GM21360 (cell line): ENCODE data around the gene CDH23.

ENCODE experiments used
- ATAC-seq: cut with Tn5 transposase; IDR thresholded peaks from one replicate; pipeline ENCODE4 v1.9.1; 2021; ENCODE audit warnings: mild to moderate bottlenecking, moderate library complexity; ENCODE audit not compliant: unreplicated experiment

The CDH23 gene

DNA sequence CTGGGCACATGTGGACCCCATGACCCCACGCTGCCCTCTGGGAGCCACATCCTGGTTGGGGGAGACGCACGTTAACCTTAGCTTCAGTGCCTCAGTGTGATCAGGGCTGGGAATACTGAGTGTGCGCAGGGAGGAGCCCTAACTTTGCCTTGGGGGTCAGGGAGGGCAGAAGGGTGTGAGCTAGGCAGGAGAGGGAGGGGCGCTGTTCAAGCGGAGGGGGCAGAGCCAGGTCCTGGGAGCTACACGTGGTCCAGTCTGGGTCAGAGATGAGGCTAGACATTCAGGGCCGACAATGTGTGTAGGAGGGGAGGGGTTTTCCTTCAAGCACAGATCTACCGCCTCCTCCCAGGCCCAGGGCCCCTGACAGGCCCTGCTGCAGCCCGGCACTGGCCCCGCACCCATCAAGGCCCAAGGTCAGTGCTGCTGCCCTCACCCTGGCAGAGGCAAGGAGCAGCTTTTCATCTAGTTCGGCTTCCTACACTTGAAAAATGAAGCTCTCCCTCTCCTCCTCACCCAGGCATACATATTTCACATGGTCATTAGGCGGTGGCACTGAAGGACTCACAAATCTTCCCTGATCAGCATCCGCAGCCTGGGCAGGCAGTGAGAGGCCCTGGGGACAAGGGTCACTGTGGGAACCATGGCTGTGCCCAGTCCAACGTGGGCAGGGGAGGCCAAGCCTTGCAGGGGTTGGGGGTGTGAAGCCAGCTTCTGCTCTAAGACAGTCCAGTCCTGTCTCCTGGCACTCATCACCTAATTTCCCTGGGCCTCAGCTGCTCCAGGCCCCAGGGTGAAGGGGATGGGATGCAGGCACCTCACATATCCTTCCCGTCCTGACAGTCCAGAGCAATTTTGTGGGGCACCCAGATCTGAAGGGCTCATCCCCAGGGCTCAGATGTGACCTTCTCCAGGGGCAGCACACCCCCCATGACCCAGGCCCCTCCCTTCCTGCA is 275.6 kb downstream of the CDH23 start:
- no peak for ATAC-seq

DNA sequence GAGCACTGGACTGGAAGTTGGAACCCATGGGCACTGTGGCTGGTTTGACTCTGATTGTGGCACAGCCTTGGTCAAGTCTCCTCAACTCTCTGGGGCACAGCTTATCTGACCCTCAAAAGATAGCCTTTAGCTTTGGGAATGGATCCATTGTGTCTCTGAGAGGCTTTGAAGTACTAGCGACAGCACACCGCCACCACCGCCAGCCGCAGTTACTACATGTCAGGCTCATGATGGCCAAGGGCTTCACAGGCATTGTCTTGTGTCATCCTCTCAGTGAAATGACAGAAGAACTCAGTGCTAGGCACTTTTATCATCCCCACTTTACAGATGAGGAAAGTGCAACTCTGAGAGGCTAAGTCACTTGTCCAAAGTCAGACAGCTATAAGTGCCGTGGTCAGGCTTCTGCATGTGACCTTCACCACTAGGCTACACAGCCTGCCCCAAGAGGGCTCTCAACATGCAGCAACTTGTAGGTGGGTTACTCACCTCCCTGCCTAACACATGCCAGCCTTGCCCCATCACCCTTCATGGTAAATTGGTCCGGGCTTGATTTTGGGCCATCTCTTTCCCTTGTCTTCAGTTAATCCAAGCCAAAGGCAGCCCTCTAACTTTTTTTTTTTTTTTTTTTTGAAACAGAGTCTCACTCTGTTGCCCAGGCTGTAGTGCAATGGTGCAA is 278.7 kb downstream of the CDH23 start:
- ATAC-seq: no peak

DNA sequence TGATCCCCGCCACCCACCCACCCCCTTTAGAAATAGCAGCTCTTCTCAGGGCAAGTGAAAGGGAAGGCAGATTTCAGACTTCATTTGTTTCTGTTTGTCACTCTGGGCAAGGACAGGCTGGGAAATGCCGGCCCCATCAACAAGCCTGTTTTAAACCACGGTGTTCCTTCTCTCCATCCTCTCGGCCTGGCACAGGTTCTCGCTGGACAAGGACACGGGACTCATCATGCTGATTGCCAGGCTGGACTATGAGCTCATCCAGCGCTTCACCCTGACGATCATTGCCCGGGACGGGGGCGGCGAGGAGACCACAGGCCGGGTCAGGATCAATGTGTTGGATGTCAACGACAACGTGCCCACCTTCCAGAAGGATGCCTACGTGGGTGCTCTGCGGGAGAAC is 280.5 kb downstream of the CDH23 start:
- no peak for ATAC-seq

DNA sequence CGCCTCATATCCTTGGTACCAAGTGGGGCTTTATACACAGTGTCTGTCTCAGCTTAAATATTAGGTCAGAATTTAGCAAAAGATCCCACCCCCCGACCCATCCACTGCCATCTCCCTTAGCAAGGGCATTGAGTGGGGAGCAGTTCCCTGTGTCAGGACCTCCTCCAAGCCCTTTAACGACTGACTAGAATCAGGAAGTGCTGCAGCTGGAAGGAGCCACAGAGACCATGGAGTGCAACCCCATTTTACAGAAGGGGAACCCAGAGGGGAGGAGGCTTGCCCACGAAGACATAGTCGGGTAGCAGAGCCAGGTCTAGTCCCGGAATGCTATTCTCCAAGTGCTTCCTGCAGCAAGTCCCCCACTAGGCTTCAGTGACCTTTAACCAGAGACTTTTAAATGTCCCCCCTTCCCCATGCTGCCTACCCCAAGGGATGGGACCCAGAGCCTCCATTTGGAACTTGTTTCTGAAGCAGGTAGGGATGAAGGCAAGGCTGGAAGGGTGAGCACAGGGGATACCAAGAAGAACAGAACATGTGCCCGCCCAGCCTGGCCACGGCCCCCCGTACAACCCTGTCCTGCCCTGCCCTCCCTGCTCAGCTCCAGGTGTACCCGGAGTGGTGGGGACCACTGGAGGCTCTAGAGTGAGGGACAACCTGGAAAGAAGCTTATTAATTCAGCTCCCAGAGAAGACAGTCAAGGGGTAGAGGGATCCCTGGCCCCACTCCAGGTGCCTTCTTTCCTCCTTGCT is 281.5 kb downstream of the CDH23 start:
- ATAC-seq: no peak

DNA sequence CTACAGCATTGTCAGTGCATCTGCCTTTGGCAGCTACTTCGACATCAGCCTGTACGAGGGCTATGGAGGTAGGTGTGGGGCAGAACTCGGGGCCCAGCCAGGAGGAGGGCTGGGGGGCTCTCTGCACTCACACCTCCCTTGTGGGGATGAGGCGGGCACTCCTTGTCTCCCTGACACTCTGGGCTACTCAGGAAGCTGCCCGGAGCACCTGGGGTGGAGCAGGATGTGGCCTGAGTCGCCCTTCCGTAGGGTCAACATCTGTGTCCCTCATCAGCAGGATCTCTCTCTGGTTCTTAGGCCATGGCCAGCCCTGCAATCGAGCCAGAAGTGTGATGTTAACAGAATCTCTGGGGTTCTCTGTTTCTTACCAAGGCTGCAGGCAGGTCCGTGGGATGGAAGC is 282.7 kb downstream of the CDH23 start:
- ATAC-seq: no peak

DNA sequence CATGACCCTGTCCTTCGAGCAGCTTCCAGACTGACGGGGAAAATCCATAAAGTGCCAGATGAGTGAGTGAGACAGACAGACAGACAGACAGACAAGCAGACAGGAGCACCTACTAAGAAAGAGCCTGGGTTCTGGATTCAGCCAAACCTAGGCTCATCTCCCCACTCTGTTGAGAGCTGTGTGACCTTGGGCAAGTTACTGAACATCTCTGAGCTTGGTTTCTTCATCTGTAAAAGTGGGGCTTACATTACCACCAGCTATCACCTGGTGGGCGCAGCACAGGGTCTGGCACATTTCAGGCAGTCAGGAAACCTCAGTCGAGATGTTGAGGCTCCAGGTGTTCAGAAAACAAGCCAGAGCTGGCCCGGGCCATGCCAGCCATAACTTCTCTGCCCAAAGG is 285.3 kb downstream of the CDH23 start:
- ATAC-seq: no peak

DNA sequence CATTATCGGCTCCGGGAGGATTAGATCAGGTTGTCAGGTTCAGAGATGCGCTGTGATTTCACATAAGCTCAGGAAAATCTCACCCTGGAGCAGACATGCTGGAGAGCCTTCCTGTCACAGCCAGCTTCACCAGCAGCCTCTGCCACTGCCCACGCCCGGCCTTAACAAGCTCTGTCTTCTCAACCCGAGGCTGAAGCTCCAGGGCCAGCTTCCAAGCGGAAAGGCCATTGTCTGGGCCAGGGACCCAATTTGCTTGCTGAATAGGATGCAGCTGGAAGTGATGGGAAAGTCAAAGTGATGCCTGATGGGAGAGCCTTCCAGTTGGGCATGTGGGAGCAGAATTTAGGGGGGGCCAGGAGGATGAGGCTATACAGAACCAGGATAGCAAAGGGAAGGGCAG is 286.6 kb downstream of the CDH23 start:
- no peak for ATAC-seq

DNA sequence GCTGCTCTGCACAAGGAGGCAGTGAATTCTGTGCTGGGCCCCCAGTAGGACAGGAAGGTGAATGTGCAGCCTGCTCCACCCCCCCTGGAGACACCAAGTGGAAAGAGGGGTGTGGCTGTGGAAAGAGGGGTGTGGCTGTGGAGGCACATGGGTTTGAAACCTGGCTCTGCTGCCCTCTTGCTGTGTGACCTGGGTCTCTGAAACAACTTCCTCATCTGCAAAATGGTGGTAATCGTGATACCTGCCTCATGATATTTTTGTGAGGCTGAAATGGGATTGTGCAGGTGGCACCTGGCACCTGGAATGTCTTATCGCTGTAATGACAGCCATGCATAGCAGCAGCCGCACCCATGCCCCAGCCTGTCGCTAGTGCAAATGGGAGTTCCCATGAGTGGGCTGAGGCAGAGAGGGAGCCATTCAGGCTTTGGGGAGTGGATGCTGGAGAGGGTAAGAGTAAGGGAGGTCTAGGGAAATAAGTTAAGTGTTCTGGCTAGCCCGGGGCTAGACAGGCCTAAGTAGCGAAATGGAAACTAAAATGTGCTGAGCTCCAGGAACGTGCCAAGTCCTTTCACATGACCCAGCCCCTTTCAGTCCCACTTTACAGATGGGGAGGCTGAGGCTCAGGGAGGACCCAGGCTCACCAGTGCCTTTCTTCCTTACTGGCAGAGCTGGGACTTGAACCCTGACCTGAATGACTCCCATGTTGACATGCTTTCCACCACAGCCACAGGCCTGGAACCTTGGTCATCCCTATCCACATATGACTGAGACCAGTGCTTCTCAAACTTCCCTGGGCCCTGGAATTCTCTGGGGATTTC is 287.8 kb downstream of the CDH23 start:
- no peak for ATAC-seq

DNA sequence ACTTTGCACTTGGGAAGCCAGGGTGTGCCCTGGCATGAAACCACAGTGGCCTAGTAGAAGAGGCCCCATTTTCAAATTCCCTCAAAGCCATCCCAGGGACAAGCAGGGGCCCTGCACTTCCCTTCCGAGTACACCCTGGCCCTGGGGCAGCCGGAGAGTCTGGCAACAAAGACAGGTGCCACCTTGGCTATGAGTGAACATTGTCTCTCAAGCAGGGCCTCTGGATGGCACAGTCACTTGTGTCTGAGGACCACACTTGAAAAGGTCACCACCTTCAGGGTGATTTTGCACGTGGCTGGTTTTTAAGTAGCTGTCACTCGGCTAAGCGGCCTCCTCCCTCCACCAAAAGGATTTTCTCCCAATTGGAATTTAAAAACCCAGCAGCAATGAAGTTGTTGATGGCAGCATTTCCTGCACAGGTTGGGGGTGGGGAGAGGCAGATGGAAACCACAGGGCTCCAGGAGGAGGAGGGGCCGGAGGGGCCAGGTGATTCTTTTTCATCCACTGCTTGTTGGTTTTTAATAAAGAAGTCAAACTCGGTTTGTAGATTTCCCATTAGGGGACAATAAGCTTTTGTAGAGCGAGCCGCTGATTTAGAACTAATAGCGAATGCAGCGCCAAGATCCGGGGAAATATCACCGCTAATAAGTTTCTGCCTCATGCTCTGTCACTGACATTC is 289.0 kb downstream of the CDH23 start:
- no peak for ATAC-seq

DNA sequence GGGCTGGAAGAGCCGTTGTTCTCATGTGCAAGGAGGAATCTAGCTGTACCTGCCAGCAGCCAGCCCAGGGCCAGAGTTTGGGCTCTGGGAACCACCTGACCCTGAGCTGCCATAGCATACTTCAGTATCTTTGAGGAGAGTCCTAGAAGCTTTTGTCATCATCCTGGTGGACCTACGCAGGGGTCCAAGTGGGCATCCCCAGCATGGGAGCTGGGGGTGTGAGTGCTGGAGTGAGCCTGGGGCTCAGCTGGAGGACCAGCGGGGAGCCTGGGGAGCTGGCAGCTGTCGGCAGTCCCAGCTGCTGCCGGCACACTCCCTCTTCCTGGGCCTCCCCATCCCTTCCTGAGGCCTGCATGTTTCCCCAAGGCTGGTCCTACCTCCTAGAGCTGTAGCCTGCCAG is 290.4 kb downstream of the CDH23 start:
- ATAC-seq: no peak

DNA sequence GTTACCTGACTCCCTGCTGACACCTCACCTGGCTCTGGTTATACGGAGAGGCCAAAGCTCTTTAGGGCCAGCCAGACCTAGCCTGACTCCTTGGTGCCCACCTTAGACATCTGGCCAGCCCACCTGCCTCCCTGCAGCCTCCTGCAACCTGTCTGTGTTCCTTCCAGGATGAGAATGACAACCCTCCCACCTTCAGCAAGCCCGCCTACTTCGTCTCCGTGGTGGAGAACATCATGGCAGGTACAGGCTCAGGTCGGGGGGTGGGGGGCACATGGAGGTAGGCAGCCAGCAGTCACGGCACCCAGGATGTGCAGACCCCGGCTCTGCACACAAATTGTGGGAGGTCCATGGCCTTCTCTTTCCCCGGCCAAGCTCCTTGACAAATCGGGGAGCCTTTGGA is 290.8 kb downstream of the CDH23 start:
- ATAC-seq: no peak

DNA sequence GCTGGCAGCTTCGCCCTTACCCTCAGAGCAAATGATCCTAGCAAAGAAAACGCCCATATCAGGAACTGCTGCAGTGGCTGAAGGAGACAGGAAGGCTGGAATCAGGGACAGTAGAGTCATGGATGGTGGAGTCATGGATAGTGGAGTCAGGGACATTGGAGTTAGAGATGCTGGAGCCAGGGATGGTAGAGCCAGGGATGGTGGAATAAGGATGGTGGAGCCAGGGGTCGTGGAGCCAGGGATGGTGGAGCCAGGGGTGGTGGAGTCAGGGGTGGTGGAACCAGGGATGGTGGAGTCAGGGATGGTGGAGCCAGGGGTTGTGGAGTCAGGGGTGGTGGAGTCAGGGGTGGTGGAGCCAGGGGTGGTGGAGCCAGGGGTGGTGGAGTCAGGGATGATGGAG is 291.5 kb downstream of the CDH23 start:
- ATAC-seq: no peak

DNA sequence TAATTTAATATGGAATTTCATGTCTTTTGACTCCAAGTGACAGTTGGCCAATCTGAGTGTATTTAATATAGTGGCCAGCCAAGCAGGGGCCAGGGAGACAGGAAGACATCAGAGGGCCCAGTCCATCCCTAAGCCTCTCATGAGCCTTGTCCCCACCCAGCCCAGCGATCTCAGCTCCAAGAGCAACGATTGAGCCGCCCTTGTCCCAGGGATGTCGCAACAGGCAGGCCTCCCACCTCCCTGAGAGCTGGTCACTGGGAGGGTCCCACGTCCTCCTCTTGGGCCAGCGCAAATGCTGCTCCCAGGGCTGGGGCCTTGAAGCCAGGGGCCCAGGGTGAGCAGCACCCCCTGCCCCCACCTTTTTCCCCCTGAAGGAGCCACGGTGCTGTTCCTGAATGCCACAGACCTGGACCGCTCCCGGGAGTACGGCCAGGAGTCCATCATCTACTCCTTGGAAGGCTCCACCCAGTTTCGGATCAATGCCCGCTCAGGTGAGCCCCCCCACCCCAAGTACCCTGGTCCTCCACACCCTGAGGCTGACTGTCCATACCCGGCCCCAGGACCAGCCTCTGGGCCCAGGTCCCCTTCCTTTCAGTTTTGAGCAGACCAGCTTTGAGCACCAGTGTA is 293.5 kb downstream of the CDH23 start:
- no peak for ATAC-seq

DNA sequence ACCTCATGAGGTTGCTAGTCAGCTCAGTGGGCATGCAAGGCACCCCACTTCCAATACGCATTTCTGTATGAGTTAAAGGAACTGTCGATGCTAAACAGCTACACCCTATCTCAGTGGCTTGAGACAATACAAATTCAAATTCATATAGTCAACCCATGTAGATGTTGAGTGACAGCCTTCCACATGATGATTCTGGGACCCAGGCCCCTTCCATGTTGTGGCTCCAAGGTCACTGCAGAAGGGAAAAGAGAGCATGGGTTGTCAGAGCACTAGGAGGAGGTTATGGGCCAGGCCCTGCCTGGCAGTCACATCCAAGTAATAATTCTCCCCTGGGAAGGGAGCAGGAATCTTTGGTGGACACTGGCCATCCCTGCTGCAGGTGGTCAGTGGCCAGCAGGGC is 294.7 kb downstream of the CDH23 start:
- ATAC-seq: no peak

DNA sequence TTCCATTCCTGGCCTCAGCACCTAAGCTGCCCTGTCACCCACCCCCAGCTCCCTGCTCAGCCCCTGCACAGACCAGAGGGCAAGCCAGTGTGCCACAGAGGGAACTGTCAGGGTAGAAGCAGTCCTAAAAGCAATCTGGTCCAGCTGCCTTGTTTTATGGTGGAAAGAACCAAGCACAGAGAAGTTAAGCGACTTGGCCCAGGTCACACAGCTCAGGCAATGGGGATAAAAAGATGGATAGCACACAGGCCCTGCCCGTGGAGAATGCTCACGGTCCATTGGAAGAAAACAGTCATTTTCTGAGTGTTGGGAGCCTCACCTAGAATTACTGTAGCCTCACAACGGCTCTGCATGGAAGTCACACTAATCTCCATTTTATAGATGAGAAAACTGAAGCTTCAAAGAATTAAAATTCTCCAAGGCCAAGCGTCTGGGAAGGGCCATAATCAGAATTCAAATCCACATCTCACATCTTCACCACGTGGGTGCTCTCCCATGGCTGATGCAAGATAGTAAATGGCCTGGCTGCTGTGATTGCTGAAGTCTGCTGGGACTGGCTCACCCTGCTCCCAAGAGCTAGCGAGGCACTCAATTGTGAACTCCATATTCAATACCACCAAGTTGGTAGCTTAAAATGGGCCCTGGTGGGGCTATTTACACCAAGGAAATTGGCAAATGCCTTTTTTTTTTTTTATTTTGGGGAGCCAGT is 296.0 kb downstream of the CDH23 start:
- ATAC-seq: no peak

DNA sequence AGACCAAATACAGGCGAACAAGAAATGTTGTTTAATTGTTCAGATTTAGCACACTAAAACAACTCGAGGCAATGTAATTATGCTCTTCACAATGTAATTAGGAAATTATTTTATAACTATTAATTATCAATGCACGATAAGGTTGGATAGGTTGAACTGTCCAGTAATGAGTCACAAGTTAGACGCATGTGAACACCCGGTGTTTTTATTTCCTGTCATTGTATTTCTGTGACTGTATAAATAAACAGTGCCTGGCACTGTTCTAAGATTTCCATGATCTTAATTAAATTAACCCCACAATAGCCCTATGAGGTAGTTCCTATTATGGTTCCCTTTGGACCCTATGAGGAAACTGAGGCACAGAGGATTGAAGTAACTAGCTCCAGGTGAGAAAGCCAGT is 296.7 kb downstream of the CDH23 start:
- ATAC-seq: no peak

DNA sequence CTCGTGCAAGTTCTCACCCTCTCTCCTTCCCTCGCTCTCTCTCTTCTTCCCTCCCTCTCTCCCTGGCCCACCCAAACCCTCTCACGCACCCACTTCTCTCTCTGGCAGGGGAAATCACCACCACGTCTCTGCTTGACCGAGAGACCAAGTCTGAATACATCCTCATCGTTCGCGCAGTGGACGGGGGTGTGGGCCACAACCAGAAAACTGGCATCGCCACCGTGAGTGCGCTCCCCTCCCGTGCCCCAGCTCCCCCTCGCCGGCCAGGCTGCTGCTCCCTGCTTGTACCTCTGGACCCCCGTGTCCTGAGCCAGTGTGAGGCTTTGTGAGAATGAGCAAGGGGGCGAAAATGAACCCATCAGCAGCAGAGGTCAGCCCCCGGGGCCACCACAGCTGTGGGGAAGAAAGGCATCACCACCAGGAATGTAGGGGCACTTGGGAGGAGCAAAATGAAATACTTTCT is 297.4 kb downstream of the CDH23 start:
- peak; percentile 2 for ATAC-seq

DNA sequence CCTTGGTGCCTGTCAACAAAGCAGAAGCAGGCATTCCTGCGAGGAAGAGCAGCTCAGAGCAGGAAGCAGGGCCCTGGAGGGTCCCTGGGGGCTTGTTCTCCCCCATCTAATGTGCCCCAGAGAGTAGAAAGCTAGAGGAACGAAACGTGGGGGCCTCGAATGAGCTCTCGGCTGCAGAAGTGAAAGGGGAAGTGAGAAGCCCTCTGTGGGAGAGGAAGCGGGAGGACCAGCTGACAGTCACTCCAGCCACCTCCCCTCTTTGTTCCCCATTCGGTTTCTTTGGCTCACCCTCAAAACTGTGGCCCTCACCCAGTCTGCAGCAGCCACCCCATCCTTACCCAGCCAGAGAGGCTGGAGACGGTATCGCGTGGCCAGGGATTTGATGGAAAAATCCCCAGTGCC is 297.8 kb downstream of the CDH23 start:
- ATAC-seq: peak; percentile 74
